ENCODE results near the gene NFS1.

NFS1 gene

DNA sequence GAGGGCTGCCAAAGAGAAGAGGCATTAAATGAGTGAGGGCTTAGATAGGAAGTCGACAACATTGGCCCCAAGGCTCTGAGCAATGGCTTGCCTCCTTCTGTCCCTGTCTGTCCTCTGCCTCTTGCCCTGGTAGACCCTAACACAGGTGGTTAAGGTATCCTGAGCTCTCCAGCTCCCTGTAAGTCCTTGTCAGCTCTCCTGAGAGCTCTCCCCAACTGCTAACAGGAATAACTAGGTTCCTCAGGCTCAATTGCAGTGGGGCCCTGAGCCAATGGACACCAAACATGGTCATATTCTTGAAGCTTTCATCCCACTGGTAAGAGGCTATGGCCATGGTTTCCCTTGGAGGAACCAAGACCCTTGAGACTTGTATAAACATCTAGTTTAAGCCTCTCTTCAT lies 29.5 kb downstream of the NFS1 start:
- no peak for DNase-seq (ENCODE audit: low read depth)

DNA sequence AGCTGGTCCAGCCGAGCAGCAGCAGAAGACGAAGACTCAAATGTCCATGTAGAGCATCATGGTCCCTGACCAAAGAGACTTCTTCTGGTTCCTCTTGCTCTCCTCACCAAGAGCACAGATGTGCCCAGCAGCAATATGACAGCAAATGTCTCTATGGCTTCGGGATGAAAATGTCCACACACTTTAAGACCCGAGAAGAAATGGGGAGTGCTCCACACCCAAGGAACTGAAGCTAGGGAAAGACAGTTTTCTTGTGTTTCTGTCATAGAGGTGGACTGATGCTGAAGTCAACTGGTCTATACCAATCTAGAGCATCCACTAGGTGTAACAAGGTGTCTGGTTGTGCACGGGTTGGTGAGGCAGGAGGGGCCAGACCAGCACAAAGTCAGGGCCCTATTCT lies 29.9 kb downstream of the NFS1 start:
- DNase-seq (ENCODE audit: low read depth): no peak

- no peak for DNase-seq (ENCODE audit: low read depth)
Measured at GRCh38 chr20:35665949-35666288, 33.2 kb downstream of the NFS1 start.

GRCh38 chr20:35664466-35665206 lies 34.5 kb downstream of the NFS1 start, which contains the start of the genes CPNE1 and RBM12:
CPNE1 (minus strand) TSS chr20:35664900; CDS start chr20:35632923, 31,977 bp downstream.
RBM12 (minus strand) TSS chr20:35664900; CDS start chr20:35655322, 9,578 bp downstream.
- DNase-seq (ENCODE audit: low read depth): peak; percentile 89

DNA sequence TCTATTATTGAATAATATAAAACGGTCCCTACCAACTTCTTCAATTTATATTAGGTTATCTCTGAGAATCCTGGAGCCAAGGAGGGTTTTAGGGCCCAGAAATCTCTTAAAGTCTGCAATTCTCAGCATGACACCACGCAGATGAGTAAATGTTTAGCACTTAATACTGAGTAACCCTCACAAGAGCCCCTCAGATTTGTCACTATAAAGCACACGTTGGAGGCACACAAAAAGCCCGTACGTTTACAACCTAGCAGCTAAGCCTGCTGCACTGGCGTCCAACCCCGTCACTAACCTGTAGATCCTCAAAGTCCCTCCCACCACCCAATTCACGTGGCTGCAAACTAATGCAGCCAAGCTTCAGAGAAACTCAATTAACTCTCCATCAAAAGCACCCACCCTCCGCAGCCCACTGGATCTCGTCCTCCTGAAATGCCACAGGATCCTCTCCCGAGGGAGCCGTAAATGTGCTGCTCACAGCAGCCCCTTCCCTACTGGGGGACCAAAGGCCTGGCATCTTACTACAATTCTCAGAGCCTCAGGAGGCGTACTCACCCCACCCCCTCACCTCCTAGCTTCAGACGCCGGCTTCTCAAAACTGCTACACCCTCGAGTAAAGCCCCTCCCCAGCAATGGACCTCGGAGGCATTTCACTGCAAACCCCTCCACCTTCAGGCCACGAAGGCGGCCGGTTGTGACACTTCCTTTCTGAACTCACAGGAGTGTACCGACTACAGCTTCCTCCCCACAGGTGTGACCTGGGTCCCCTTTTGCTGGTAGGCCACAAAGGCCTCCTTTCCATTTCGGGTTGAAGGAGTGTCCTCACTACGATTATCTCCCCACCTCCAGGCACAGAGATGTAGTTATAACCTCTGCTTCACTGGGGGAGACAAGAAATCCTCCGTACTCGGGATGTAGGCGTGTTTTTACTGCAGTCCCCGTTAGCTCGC lies 35.4 kb downstream of the NFS1 start:
- peak; percentile 41 for DNase-seq (ENCODE audit: low read depth)

DNA sequence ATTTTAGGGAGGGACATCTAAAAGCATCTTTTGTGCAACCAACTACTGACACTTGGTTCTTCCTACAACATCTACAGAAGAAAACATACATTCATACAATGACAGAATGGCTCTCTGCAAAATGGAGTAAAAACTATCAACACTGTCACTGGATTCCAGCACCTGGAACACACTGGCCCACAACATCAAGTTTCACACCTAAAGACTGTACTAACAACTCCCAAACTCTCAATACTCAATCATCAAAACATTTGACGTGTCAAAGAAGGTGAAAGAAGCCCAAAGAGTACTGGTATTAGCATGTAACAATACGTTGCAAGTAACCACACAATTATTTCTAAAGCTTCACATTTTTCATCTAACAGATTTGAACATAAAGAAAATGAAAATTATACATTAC lies 36.6 kb downstream of the NFS1 start:
- no peak for DNase-seq (ENCODE audit: low read depth)

DNA sequence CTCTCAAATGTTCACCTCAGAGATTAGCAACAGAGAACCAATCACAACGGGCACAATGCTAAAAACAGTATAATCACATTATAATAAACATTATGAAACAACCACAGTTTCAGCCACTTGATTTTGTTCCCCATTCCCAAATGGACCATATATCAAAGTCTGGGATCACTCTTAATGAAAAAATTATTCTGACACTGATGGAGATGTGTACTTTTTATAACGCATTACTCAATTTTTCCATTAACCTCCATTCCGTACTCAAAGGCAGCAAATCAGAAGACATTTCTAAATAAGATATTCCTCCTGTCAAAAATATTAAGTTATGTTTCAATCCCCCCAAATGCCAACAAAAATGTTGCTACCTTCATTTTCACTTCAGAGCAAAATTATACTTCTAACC lies 37.2 kb downstream of the NFS1 start:
- no peak for DNase-seq (ENCODE audit: low read depth)

- no peak for DNase-seq (ENCODE audit: low read depth)
Measured at GRCh38 chr20:35661053-35661452, 38.1 kb downstream of the NFS1 start.

GRCh38 chr20:35660122-35660937 lies 38.8 kb downstream of the NFS1 start:
- no peak for DNase-seq (ENCODE audit: low read depth)

- DNase-seq (ENCODE audit: low read depth): no peak
Measured at GRCh38 chr20:35657271-35657670, 41.9 kb downstream of the NFS1 start.

- no peak for DNase-seq (ENCODE audit: low read depth)
Measured at GRCh38 chr20:35654415-35654814, 44.7 kb downstream of the NFS1 start.

GRCh38 chr20:35653893-35654292 lies 45.3 kb downstream of the NFS1 start:
- no peak for DNase-seq (ENCODE audit: low read depth)

GRCh38 chr20:35653430-35653734 lies 45.8 kb downstream of the NFS1 start:
- no peak for DNase-seq (ENCODE audit: low read depth)

GRCh38 chr20:35652641-35653429 lies 46.3 kb downstream of the NFS1 start:
- DNase-seq (ENCODE audit: low read depth): no peak

GRCh38 chr20:35651958-35652357 lies 47.2 kb downstream of the NFS1 start:
- no peak for DNase-seq (ENCODE audit: low read depth)

DNA sequence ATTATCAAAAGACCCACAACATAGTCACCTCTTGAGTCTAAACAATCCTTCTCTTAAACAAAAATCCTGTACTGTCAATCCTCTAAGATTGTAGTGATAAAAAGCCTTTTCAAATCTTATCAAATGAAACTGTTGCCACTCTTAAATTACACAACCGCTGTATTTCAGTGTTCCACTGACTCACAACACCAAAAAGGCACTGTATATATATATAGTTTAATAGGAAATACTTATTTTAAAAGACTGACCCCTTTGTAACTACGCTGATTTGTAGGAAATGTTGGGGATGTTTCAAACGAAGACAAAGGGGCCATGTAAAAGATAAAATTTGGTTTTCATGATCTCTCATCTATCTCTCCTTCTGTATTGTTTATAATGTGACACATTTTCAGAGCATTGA lies 48.5 kb downstream of the NFS1 start:
- DNase-seq (ENCODE audit: low read depth): no peak

DNA sequence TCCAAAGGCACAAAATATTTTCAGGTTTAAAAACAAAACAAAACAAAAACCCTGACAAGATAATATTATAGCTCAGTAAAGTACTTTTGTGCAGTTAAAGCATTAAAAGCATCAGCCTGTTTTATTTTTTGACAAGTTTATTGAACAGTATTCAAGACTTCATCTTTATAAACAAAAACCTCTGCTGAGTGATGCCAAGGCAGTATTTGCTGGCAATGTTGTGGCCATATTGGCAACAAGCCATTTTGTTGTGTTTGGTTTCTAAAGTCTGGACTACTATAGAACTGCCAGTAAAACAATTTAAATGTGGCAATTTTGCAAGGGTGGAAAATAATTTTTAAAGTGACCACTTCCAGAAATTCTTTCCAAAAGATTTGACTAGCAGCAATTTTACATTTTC lies 50.3 kb downstream of the NFS1 start:
- no peak for DNase-seq (ENCODE audit: low read depth)

DNA sequence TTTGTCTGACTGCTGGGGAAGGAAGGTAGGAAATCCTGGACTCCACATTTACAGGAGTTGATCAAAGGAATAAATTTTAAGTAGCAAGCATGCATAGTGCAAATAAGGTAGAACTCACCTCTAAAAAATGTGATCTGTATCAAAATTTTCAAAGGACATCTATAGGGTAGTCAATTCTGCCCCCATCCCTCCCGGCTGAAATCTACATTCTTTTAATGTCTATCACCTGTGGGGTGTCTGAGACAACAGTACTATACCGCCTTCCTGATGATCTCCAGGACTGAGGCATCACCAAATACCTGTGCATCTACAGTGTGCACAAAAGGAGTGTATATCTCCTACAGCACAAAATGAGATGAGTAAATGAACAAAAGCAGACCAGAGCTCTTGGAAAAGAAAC lies 54.3 kb downstream of the NFS1 start:
- DNase-seq (ENCODE audit: low read depth): no peak

GRCh38 chr20:35643045-35643444 lies 56.1 kb downstream of the NFS1 start:
- DNase-seq (ENCODE audit: low read depth): no peak

DNA sequence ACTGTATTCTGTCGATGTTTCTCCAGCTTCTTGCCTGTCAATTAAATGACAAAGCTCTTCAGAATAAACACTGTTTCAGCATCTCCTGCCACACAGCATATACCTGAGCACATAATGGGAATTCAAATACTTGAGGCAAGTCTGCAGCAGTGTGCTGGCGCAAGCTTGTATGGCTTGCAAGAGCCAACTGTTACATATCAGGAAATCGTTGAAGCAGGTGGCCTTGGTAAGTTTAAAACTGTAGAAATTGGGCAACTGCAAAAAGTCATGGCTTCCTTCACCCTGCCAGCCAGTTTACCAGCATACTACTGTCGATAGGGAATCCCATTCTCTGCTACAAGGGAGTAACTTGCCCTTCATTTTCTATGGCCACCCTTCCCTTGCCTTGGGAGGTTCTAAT lies 57.4 kb downstream of the NFS1 start:
- DNase-seq (ENCODE audit: low read depth): no peak

- DNase-seq (ENCODE audit: low read depth): no peak
Measured at GRCh38 chr20:35640724-35641123, 58.4 kb downstream of the NFS1 start.

GRCh38 chr20:35638751-35639150 lies 60.4 kb downstream of the NFS1 start:
- no peak for DNase-seq (ENCODE audit: low read depth)

Data from stimulated activated CD4-positive, alpha-beta T cell treated with anti-CD3 and anti-CD28 coated beads, Interleukin-2, amount 100 ng/mL, for 4 hours (primary cell).